Activated T-cell treated with anti-CD3 and anti-CD28 coated beads, Interleukin-2, amount 50 U/mL, for 4 hours (primary cell): ENCODE data around the gene PTPRT. TPM values are rescaled to one million over a fixed set of nuclear protein-coding genes. Genes with fewer than 3 reads are reported as not detected.

Source experiments
- ATAC-seq, 2 donors: fragments of 200-7000 bp; cut with Tn5 transposase; one replicate each; pipeline ENCODE4 v1.10.0; 2021
- DNase-seq: peaks from one replicate; pipeline ENCODE4 v3.0.0-alpha.2; 2020
- H3K27me3 Mint-ChIP-seq: one replicate; pipeline ENCODE4 v1.8.0; 2021; ENCODE audit warnings: low read depth, mixed read lengths
- H3K36me3 Mint-ChIP-seq: one replicate; pipeline ENCODE4 v1.8.0; 2022; ENCODE audit warnings: mixed read lengths; ENCODE audit not compliant: insufficient read depth
- H3K4me1 Mint-ChIP-seq: one replicate; pipeline ENCODE4 v1.8.0; 2021; ENCODE audit warnings: low read depth, mixed read lengths
- H3K4me3 Mint-ChIP-seq: one replicate; pipeline ENCODE4 v1.8.0; 2021; ENCODE audit warnings: mild to moderate bottlenecking, moderate library complexity, mixed read lengths
- H3K9me3 Mint-ChIP-seq: one replicate; pipeline ENCODE4 v1.8.0; 2021; ENCODE audit warnings: mixed read lengths
- total RNA-seq, 3 donors: library from RNA; stranded (reverse); gene quantifications; one replicate each; pipeline ENCODE4 v1.2.1, GENCODE V29; 2021

Gene PTPRT
- not detected for total RNA-seq

- Mint-ChIP-seq H3K9me3 (no peaks in the 10 kb centered on the region), H3K4me3 (no peak within 1 kb of the TSS), H3K4me1 (peaks cover 4% of the 10 kb centered on the region), H3K36me3 (no peaks in the 10 kb centered on the region), H3K27me3 (peaks cover 58% of the 10 kb centered on the region)
- DNase-seq (no peak), ATAC-seq (no peak)
Measured at GRCh38 chr20:43189554-43190331, at the start of gene PTPRT. Gene PTPRT, minus strand, starts transcription at chr20:43189906. Its CDS starts 173 bp downstream, at chr20:43189733.

GRCh38 chr20:43238833-43239232 is 49.1 kb upstream of the PTPRT start:
- peaks cover 5% of the 10 kb centered on the region for H3K9me3 Mint-ChIP-seq
- no peak for DNase-seq
- no peaks in the 10 kb centered on the region for H3K4me1 Mint-ChIP-seq
- ATAC-seq = no peak
- H3K27me3 Mint-ChIP-seq = peaks cover 5% of the 10 kb centered on the region
- no peaks in the 10 kb centered on the region for H3K36me3 Mint-ChIP-seq
- H3K4me3 Mint-ChIP-seq = no peak overlapping the region

GRCh38 chr20:43238266-43238665 is 48.6 kb upstream of the PTPRT start:
- no peak for ATAC-seq
- Mint-ChIP-seq H3K4me1 (no peaks in the 10 kb centered on the region), H3K27me3 (peaks cover 5% of the 10 kb centered on the region)

GRCh38 chr20:43237651-43238168 is 48.0 kb upstream of the PTPRT start:
- no peaks in the 10 kb centered on the region for H3K4me1 Mint-ChIP-seq
- DNase-seq (no peak), ATAC-seq (no peak)
- no peaks in the 10 kb centered on the region for H3K36me3 Mint-ChIP-seq
- H3K27me3 Mint-ChIP-seq = peaks cover 5% of the 10 kb centered on the region
- H3K9me3 Mint-ChIP-seq = peaks cover 5% of the 10 kb centered on the region
- H3K4me3 Mint-ChIP-seq = no peak overlapping the region

More at GRCh38 chr20:43238266-43238665, 48.6 kb upstream of the PTPRT start:
- DNase-seq = no peak
- H3K4me3 Mint-ChIP-seq = no peak overlapping the region
- no peaks in the 10 kb centered on the region for H3K36me3 Mint-ChIP-seq
- peaks cover 5% of the 10 kb centered on the region for H3K9me3 Mint-ChIP-seq

GRCh38 chr20:43235998-43236397 is 46.3 kb upstream of the PTPRT start:
- Mint-ChIP-seq H3K9me3 (peaks cover 5% of the 10 kb centered on the region), H3K36me3 (no peaks in the 10 kb centered on the region), H3K4me3 (no peak overlapping the region), H3K4me1 (no peaks in the 10 kb centered on the region), H3K27me3 (peaks cover 5% of the 10 kb centered on the region)
- ATAC-seq = no peak
- DNase-seq = no peak

GRCh38 chr20:43231829-43232228 is 42.1 kb upstream of the PTPRT start:
- DNase-seq (no peak), ATAC-seq (no peak)
- Mint-ChIP-seq H3K9me3 (no peaks in the 10 kb centered on the region), H3K4me1 (no peaks in the 10 kb centered on the region), H3K27me3 (no peaks in the 10 kb centered on the region), H3K4me3 (no peak overlapping the region), H3K36me3 (no peaks in the 10 kb centered on the region)

GRCh38 chr20:43229696-43230095 is 40.0 kb upstream of the PTPRT start:
- Mint-ChIP-seq H3K9me3 (no peaks in the 10 kb centered on the region), H3K4me1 (no peaks in the 10 kb centered on the region), H3K27me3 (no peaks in the 10 kb centered on the region), H3K4me3 (no peak overlapping the region), H3K36me3 (no peaks in the 10 kb centered on the region)
- ATAC-seq = no peak
- DNase-seq = no peak

- Mint-ChIP-seq H3K4me1 (no peaks in the 10 kb centered on the region), H3K27me3 (peaks cover 11% of the 10 kb centered on the region), H3K36me3 (no peaks in the 10 kb centered on the region), H3K9me3 (no peaks in the 10 kb centered on the region), H3K4me3 (no peak overlapping the region)
- DNase-seq (no peak), ATAC-seq (no peak)
Measured at GRCh38 chr20:43220612-43221011, 30.9 kb upstream of the PTPRT start.

GRCh38 chr20:43210901-43211300 is 21.2 kb upstream of the PTPRT start:
- DNase-seq (no peak), ATAC-seq (no peak)

GRCh38 chr20:43209831-43210230 is 20.1 kb upstream of the PTPRT start:
- no peak overlapping the region for H3K4me3 Mint-ChIP-seq
- DNase-seq (no peak), ATAC-seq (no peak)
- peaks cover 3% of the 10 kb centered on the region for H3K27me3 Mint-ChIP-seq
- H3K9me3 Mint-ChIP-seq = peaks cover 4% of the 10 kb centered on the region
- no peaks in the 10 kb centered on the region for H3K4me1 Mint-ChIP-seq
- H3K36me3 Mint-ChIP-seq = no peaks in the 10 kb centered on the region

More at GRCh38 chr20:43210901-43211300, 21.2 kb upstream of the PTPRT start:
- H3K9me3 Mint-ChIP-seq = peaks cover under 1% of the 10 kb centered on the region
- H3K27me3 Mint-ChIP-seq = no peaks in the 10 kb centered on the region
- no peaks in the 10 kb centered on the region for H3K4me1 Mint-ChIP-seq
- no peaks in the 10 kb centered on the region for H3K36me3 Mint-ChIP-seq
- no peak overlapping the region for H3K4me3 Mint-ChIP-seq

- Mint-ChIP-seq H3K36me3 (no peaks in the 10 kb centered on the region), H3K4me3 (no peak overlapping the region), H3K27me3 (peaks cover 3% of the 10 kb centered on the region), H3K4me1 (no peaks in the 10 kb centered on the region), H3K9me3 (peaks cover 4% of the 10 kb centered on the region)
- no peak for ATAC-seq
- DNase-seq = no peak
Measured at GRCh38 chr20:43205699-43206098, 16.0 kb upstream of the PTPRT start.

GRCh38 chr20:43202100-43202499 is 12.4 kb upstream of the PTPRT start:
- DNase-seq (no peak), ATAC-seq (no peak)
- Mint-ChIP-seq H3K9me3 (peaks cover 4% of the 10 kb centered on the region), H3K4me1 (no peaks in the 10 kb centered on the region), H3K27me3 (peaks cover 3% of the 10 kb centered on the region), H3K4me3 (no peak overlapping the region), H3K36me3 (no peaks in the 10 kb centered on the region)

GRCh38 chr20:43198607-43199006 is 8.9 kb upstream of the PTPRT start:
- H3K36me3 Mint-ChIP-seq = no peaks in the 10 kb centered on the region
- no peak overlapping the region for H3K4me3 Mint-ChIP-seq
- no peak for DNase-seq
- H3K27me3 Mint-ChIP-seq = peaks cover 3% of the 10 kb centered on the region
- ATAC-seq = no peak
- H3K4me1 Mint-ChIP-seq = no peaks in the 10 kb centered on the region
- no peaks in the 10 kb centered on the region for H3K9me3 Mint-ChIP-seq

GRCh38 chr20:43196243-43196642 is 6.5 kb upstream of the PTPRT start:
- Mint-ChIP-seq H3K4me1 (no peaks in the 10 kb centered on the region), H3K27me3 (peaks cover 18% of the 10 kb centered on the region), H3K36me3 (no peaks in the 10 kb centered on the region), H3K9me3 (no peaks in the 10 kb centered on the region), H3K4me3 (no peak overlapping the region)
- ATAC-seq (no peak), DNase-seq (no peak)

- Mint-ChIP-seq H3K4me1 (no peaks in the 10 kb centered on the region), H3K36me3 (no peaks in the 10 kb centered on the region), H3K27me3 (peaks cover 30% of the 10 kb centered on the region), H3K4me3 (no peak overlapping the region), H3K9me3 (no peaks in the 10 kb centered on the region)
- DNase-seq = no peak
- ATAC-seq = no peak
Measured at GRCh38 chr20:43194137-43194536, 4.4 kb upstream of the PTPRT start.
